ENCODE data around the gene BICD1.
A peak's percentile ranks its signal among the peaks of the same experiment; 100 is the strongest.

- peak in 1 of 4 donors; percentile 45 for TF ChIP-seq EP300 (IDR thresholded peaks at IDR 0.05)
- no peak for TF ChIP-seq CTCF (IDR thresholded peaks at IDR 0.05)
Measured at GRCh38 chr12:32398816-32399369, 292.2 kb downstream of the BICD1 start.
